Osteoblast (primary cell): ENCODE results near the gene MATN4. TPM values are rescaled to one million over a fixed set of nuclear protein-coding genes. Genes with fewer than 3 reads are reported as not detected.
"Not testable (repeated sequence)": the region's sequence is repeated elsewhere in the genome, so short reads cannot be mapped to it uniquely, and the experiment has no call there.

Experiments used
- DNase-seq: peaks from one replicate; pipeline ENCODE4 v3.0.0; 2011; ENCODE audit warnings: low spot score, mixed read lengths; ENCODE audit not compliant: insufficient read length; ENCODE audit errors: missing footprints
- H2AFZ ChIP-seq: 2 replicates; pipeline ENCODE4 v1.6.0; 2011; ENCODE audit warnings: mild to moderate bottlenecking, low read length
- H3K27ac ChIP-seq: 2 replicates; pipeline ENCODE4 v1.5.1; 2011; ENCODE audit warnings: mild to moderate bottlenecking, low read depth, low read length, moderate library complexity
- H3K27me3 ChIP-seq: 2 replicates; pipeline ENCODE4 v1.6.0; 2012; ENCODE audit warnings: mild to moderate bottlenecking, control low read depth, inconsistent platforms, low read length, moderate library complexity; ENCODE audit not compliant: insufficient read depth
- H3K36me3 ChIP-seq: 2 replicates; pipeline ENCODE4 v1.5.1; 2011; ENCODE audit warnings: mild to moderate bottlenecking, low read length, control low read depth, moderate library complexity; ENCODE audit not compliant: insufficient read depth
- H3K4me1 ChIP-seq: 2 replicates; pipeline ENCODE4 v1.5.1; 2011; ENCODE audit warnings: mild to moderate bottlenecking, low read length, control low read depth, moderate library complexity; ENCODE audit not compliant: insufficient read depth
- H3K4me2 ChIP-seq: 2 replicates; pipeline ENCODE4 v1.6.0; 2011; ENCODE audit warnings: mild to moderate bottlenecking, low read length; ENCODE audit not compliant: insufficient read depth
- H3K4me3 ChIP-seq: fragments of 200-600 bp; sonication (generic); 3 replicates; pipeline ENCODE4 v1.5.1; 2012; ENCODE audit warnings: mild to moderate bottlenecking, low read length, inconsistent platforms; ENCODE audit not compliant: insufficient read depth
- H3K79me2 ChIP-seq: 2 replicates; pipeline ENCODE4 v1.6.0; 2012; ENCODE audit warnings: mild to moderate bottlenecking, low read length, control low read depth, inconsistent platforms; ENCODE audit not compliant: insufficient read depth
- H3K9me3 ChIP-seq: 2 replicates; pipeline ENCODE4 v1.5.1; 2011; ENCODE audit warnings: low read depth, low read length, control low read depth
- H4K20me1 ChIP-seq: 2 replicates; pipeline ENCODE4 v1.6.0; 2012; ENCODE audit warnings: mild to moderate bottlenecking, low read length, control low read depth; ENCODE audit not compliant: insufficient read depth
- CTCF ChIP-seq: IDR thresholded peaks from 2 replicates; pipeline ENCODE4 v1.5.1; 2011; ENCODE audit warnings: mild to moderate bottlenecking, low read depth, low read length, moderate library complexity; ENCODE audit errors: extremely low read depth
- total RNA-seq: library from RNA; depleted of rRNA; stranded (reverse); fragments of >200 nt; gene quantifications from 2 replicates; pipeline ENCODE4 v1.2.3, GENCODE V29; 2012

MATN4 gene
- total RNA-seq, 1 donor: under 0.01 TPM

GRCh38 chr20:45353746-45354145 is 45.6 kb upstream of the MATN4 start:
- no peaks in the 10 kb centered on the region for H4K20me1 ChIP-seq
- DNase-seq: peak; percentile 30
- H3K4me2 ChIP-seq: no peak overlapping the region
- peaks cover 41% of the 10 kb centered on the region for H3K4me1 ChIP-seq
- H3K79me2 ChIP-seq: no peaks in the 10 kb centered on the region
- no peaks in the 10 kb centered on the region for H3K36me3 ChIP-seq
- no peaks in the 10 kb centered on the region for H3K9me3 ChIP-seq
- no peak overlapping the region for H3K4me3 ChIP-seq
- no peaks in the 10 kb centered on the region for H3K27me3 ChIP-seq
- H2AFZ ChIP-seq: no peak overlapping the region
- no peak for TF ChIP-seq CTCF
- H3K27ac ChIP-seq: no peak overlapping the region

- Histone ChIP-seq H3K27me3 (no peaks in the 10 kb centered on the region), H3K27ac (no peak overlapping the region), H2AFZ (no peak overlapping the region), H3K36me3 (no peaks in the 10 kb centered on the region), H3K9me3 (no peaks in the 10 kb centered on the region), H3K79me2 (peaks cover 5% of the 10 kb centered on the region), H4K20me1 (peaks cover 5% of the 10 kb centered on the region), H3K4me1 (peaks cover 34% of the 10 kb centered on the region), H3K4me3 (no peak overlapping the region), H3K4me2 (no peak overlapping the region)
- peak; percentile 5 for DNase-seq
- TF ChIP-seq CTCF: no peak
Observed at GRCh38 chr20:45352729-45353128, 44.6 kb upstream of the MATN4 start.

GRCh38 chr20:45350795-45351194 is 42.7 kb upstream of the MATN4 start:
- not testable (repeated sequence) for H3K36me3 ChIP-seq, H3K9me3 ChIP-seq, H2AFZ ChIP-seq, H3K4me3 ChIP-seq, DNase-seq, H3K27me3 ChIP-seq, H3K27ac ChIP-seq, H3K4me2 ChIP-seq
- Histone ChIP-seq H3K79me2 (peaks cover 24% of the 10 kb centered on the region), H4K20me1 (peaks cover 24% of the 10 kb centered on the region), H3K4me1 (peaks cover 40% of the 10 kb centered on the region)

GRCh38 chr20:45350217-45350616 is 42.1 kb upstream of the MATN4 start:
- H3K27ac ChIP-seq: no peak overlapping the region
- no peak for TF ChIP-seq CTCF
- no peaks in the 10 kb centered on the region for H3K9me3 ChIP-seq
- no peaks in the 10 kb centered on the region for H3K27me3 ChIP-seq
- H3K4me1 ChIP-seq: peaks cover 40% of the 10 kb centered on the region
- H2AFZ ChIP-seq: no peak overlapping the region
- peaks cover 30% of the 10 kb centered on the region for H3K79me2 ChIP-seq
- H4K20me1 ChIP-seq: peaks cover 30% of the 10 kb centered on the region
- no peak overlapping the region for H3K4me3 ChIP-seq
- H3K4me2 ChIP-seq: no peak overlapping the region
- DNase-seq: no peak
- H3K36me3 ChIP-seq: peaks cover 8% of the 10 kb centered on the region
